WTC11 (cell line): ENCODE measurements around the gene TERT.

Source experiments
- CREB1 ChIP-seq: sonication (generic); formaldehyde crosslinking; IDR thresholded peaks from 2 replicates; pipeline ENCODE4 v1.8.0; 2023; ENCODE audit warnings: mild to moderate bottlenecking, missing genetic modification reagents
- ESRRA ChIP-seq: sonication (generic); formaldehyde crosslinking; IDR thresholded peaks from 2 replicates; pipeline ENCODE4 v1.8.1; 2022; ENCODE audit warnings: mild to moderate bottlenecking, missing genetic modification reagents, borderline replicate concordance
- HMGA2 ChIP-seq: fragments of 250-450 bp; sonication (Bioruptor Pico); IDR thresholded peaks from 2 replicates; pipeline ENCODE4 v1.4.0; 2021; ENCODE audit warnings: mild to moderate bottlenecking, moderate library complexity
- TCF7 ChIP-seq: sonication (generic); formaldehyde crosslinking; IDR thresholded peaks from 2 replicates; pipeline ENCODE4 v1.8.0; 2022; ENCODE audit warnings: mild to moderate bottlenecking, low read depth, missing genetic modification reagents, moderate library complexity
- ZNF263 ChIP-seq: sonication (generic); formaldehyde crosslinking; IDR thresholded peaks from 2 replicates; pipeline ENCODE4 v1.8.1; 2022; ENCODE audit warnings: low read depth, mild to moderate bottlenecking, moderate library complexity, missing genetic modification reagents
- TF ChIP-seq, protein P1 (sequence below): fragments of 200-600 bp; IDR thresholded peaks from 2 replicates; pipeline ENCODE4 v1.8.0; 2022; ENCODE audit warnings: antibody characterized with exemption
- TF ChIP-seq, protein P2 (sequence below): sonication (generic); formaldehyde crosslinking; IDR thresholded peaks from 2 replicates; pipeline ENCODE4 v1.8.0; 2023; ENCODE audit warnings: mild to moderate bottlenecking, missing genetic modification reagents
- TF ChIP-seq, protein P3 (sequence below): sonication (generic); formaldehyde crosslinking; IDR thresholded peaks from 2 replicates; pipeline ENCODE4 v1.8.1; 2022; ENCODE audit warnings: missing genetic modification reagents, borderline replicate concordance
- TF ChIP-seq, protein P4 (sequence below): sonication (generic); formaldehyde crosslinking; IDR thresholded peaks from 2 replicates; pipeline ENCODE4 v1.8.0; 2022; ENCODE audit warnings: mild to moderate bottlenecking, missing genetic modification reagents
- TF ChIP-seq, protein P5 (sequence below): fragments of 250-450 bp; sonication (Bioruptor Pico); IDR thresholded peaks from 2 replicates; pipeline ENCODE4 v1.9.0; 2021; ENCODE audit warnings: mild to moderate bottlenecking
- TF ChIP-seq, protein P6 (sequence below): sonication (generic); formaldehyde crosslinking; IDR thresholded peaks from 2 replicates; pipeline ENCODE4 v1.8.0; 2023; ENCODE audit warnings: missing genetic modification reagents
- TF ChIP-seq, protein P7 (sequence below): sonication (generic); formaldehyde crosslinking; IDR thresholded peaks from 2 replicates; pipeline ENCODE4 v1.8.1; 2023; ENCODE audit warnings: mild to moderate bottlenecking, missing genetic modification reagents, moderate library complexity

DNA sequence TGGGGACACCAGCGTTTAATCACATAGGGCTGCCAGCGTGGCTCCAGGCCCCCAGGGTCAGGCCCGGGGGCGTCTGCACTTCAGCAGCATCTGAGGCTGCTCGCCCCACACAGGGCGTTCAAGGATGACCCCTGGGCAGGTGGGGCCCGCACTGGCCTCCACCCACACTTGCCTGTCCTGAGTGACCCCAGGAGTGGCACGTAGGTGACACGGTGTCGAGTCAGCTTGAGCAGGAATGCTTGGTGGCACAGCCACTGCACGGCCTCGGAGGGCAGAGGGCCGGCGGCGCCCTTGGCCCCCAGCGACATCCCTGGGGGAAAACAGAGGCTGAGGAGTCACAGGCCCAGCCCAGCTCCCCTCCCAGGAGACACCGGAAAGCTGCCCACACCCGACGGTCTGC, 40.7 kb downstream of the TERT start:
- no peak for TF ChIP-seq TCF7 (CRISPR knock-in tag)
- TF ChIP-seq, protein P1, sequence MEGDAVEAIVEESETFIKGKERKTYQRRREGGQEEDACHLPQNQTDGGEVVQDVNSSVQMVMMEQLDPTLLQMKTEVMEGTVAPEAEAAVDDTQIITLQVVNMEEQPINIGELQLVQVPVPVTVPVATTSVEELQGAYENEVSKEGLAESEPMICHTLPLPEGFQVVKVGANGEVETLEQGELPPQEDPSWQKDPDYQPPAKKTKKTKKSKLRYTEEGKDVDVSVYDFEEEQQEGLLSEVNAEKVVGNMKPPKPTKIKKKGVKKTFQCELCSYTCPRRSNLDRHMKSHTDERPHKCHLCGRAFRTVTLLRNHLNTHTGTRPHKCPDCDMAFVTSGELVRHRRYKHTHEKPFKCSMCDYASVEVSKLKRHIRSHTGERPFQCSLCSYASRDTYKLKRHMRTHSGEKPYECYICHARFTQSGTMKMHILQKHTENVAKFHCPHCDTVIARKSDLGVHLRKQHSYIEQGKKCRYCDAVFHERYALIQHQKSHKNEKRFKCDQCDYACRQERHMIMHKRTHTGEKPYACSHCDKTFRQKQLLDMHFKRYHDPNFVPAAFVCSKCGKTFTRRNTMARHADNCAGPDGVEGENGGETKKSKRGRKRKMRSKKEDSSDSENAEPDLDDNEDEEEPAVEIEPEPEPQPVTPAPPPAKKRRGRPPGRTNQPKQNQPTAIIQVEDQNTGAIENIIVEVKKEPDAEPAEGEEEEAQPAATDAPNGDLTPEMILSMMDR = no peak
- TF ChIP-seq, protein P2, sequence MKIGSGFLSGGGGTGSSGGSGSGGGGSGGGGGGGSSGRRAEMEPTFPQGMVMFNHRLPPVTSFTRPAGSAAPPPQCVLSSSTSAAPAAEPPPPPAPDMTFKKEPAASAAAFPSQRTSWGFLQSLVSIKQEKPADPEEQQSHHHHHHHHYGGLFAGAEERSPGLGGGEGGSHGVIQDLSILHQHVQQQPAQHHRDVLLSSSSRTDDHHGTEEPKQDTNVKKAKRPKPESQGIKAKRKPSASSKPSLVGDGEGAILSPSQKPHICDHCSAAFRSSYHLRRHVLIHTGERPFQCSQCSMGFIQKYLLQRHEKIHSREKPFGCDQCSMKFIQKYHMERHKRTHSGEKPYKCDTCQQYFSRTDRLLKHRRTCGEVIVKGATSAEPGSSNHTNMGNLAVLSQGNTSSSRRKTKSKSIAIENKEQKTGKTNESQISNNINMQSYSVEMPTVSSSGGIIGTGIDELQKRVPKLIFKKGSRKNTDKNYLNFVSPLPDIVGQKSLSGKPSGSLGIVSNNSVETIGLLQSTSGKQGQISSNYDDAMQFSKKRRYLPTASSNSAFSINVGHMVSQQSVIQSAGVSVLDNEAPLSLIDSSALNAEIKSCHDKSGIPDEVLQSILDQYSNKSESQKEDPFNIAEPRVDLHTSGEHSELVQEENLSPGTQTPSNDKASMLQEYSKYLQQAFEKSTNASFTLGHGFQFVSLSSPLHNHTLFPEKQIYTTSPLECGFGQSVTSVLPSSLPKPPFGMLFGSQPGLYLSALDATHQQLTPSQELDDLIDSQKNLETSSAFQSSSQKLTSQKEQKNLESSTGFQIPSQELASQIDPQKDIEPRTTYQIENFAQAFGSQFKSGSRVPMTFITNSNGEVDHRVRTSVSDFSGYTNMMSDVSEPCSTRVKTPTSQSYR = no peak
- TF ChIP-seq, protein P3, sequence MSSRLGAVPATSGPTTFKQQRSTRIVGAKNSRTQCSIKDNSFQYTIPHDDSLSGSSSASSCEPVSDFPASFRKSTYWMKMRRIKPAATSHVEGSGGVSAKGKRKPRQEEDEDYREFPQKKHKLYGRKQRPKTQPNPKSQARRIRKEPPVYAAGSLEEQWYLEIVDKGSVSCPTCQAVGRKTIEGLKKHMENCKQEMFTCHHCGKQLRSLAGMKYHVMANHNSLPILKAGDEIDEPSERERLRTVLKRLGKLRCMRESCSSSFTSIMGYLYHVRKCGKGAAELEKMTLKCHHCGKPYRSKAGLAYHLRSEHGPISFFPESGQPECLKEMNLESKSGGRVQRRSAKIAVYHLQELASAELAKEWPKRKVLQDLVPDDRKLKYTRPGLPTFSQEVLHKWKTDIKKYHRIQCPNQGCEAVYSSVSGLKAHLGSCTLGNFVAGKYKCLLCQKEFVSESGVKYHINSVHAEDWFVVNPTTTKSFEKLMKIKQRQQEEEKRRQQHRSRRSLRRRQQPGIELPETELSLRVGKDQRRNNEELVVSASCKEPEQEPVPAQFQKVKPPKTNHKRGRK (CRISPR knock-in tag) = no peak
- TF ChIP-seq CREB1 (CRISPR knock-in tag) = no peak
- no peak for TF ChIP-seq ZNF263 (CRISPR knock-in tag)
- no peak for TF ChIP-seq ESRRA
- TF ChIP-seq, protein P4, sequence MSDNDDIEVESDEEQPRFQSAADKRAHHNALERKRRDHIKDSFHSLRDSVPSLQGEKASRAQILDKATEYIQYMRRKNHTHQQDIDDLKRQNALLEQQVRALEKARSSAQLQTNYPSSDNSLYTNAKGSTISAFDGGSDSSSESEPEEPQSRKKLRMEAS (CRISPR knock-in tag) = no peak
- TF ChIP-seq HMGA2 = no peak
- TF ChIP-seq, protein P5, sequence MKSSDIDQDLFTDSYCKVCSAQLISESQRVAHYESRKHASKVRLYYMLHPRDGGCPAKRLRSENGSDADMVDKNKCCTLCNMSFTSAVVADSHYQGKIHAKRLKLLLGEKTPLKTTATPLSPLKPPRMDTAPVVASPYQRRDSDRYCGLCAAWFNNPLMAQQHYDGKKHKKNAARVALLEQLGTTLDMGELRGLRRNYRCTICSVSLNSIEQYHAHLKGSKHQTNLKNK = no peak
- TF ChIP-seq, protein P6, sequence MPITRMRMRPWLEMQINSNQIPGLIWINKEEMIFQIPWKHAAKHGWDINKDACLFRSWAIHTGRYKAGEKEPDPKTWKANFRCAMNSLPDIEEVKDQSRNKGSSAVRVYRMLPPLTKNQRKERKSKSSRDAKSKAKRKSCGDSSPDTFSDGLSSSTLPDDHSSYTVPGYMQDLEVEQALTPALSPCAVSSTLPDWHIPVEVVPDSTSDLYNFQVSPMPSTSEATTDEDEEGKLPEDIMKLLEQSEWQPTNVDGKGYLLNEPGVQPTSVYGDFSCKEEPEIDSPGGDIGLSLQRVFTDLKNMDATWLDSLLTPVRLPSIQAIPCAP (CRISPR knock-in tag) = no peak
- TF ChIP-seq, protein P7, sequence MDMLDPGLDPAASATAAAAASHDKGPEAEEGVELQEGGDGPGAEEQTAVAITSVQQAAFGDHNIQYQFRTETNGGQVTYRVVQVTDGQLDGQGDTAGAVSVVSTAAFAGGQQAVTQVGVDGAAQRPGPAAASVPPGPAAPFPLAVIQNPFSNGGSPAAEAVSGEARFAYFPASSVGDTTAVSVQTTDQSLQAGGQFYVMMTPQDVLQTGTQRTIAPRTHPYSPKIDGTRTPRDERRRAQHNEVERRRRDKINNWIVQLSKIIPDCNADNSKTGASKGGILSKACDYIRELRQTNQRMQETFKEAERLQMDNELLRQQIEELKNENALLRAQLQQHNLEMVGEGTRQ (CRISPR knock-in tag) = no peak
